CD8-positive, alpha-beta memory T cell (primary cell): ENCODE results near the gene DOCK3. TPM values are rescaled to one million over a fixed set of nuclear protein-coding genes. Genes with fewer than 3 reads are reported as not detected.
"Not testable (repeated sequence)": the region's sequence is repeated elsewhere in the genome, so short reads cannot be mapped to it uniquely, and the experiment has no call there.

Experiments
- CTCF ChIA-PET: fragments of 350-600 bp; sonication (Branson Sonifier 250); formaldehyde crosslinking; loops from one replicate; lab custom pipeline; 2021; ENCODE audit warnings: antibody characterized with exemption; lab: Charles Lee
- POLR2A ChIA-PET: fragments of 350-600 bp; sonication (Branson Sonifier 250); formaldehyde crosslinking; loops from one replicate; lab custom pipeline; 2021; ENCODE audit warnings: antibody characterized with exemption; lab: Charles Lee
- DNase-seq, 5 donors: peaks; one replicate each; pipeline versions ENCODE4 v3.0.0 to v3.0.0-alpha.2; 2020 to 2022; ENCODE audit warnings: mixed read lengths in 1 of 5
- H3K27ac ChIP-seq: one replicate; pipeline ENCODE4 v1.7.0; 2013; ENCODE audit warnings: low read depth, mild to moderate bottlenecking, low read length, moderate library complexity
- H3K27me3 ChIP-seq: 2 replicates; pipeline ENCODE4 v1.7.0; 2013; ENCODE audit warnings: low read length, mild to moderate bottlenecking; ENCODE audit not compliant: insufficient read depth, poor library complexity, severe bottlenecking
- H3K36me3 ChIP-seq: 2 replicates; pipeline ENCODE4 v1.7.0; 2013; ENCODE audit warnings: mild to moderate bottlenecking, low read length, moderate library complexity; ENCODE audit not compliant: insufficient read depth
- H3K4me1 ChIP-seq: 2 replicates; pipeline ENCODE4 v1.7.0; 2013; ENCODE audit warnings: mild to moderate bottlenecking, low read length, moderate library complexity; ENCODE audit not compliant: insufficient read depth
- H3K4me3 ChIP-seq: 2 replicates; pipeline ENCODE4 v1.7.0; 2013; ENCODE audit warnings: mild to moderate bottlenecking, low read length
- H3K9me3 ChIP-seq: 2 replicates; pipeline ENCODE4 v1.7.0; 2013; ENCODE audit warnings: mild to moderate bottlenecking, low read length
- H3K27ac Mint-ChIP-seq, 8 donors: one replicate each; pipeline ENCODE4 v1.8.0; 2020 to 2021; ENCODE audit warnings: mixed read lengths in 8 of 8, mild to moderate bottlenecking in 6 of 8, inconsistent platforms in 3 of 8, moderate library complexity in 3 of 8
- H3K27me3 Mint-ChIP-seq, 2 donors: one replicate each; pipeline ENCODE4 v1.8.0; 2020 to 2021; ENCODE audit warnings: mixed read lengths in 2 of 2, mild to moderate bottlenecking in 1 of 2, moderate library complexity in 1 of 2
- H3K36me3 Mint-ChIP-seq, 3 donors: one replicate each; pipeline ENCODE4 v1.8.0; 2020 to 2021; ENCODE audit warnings: mixed read lengths in 3 of 3, inconsistent platforms in 1 of 3, mild to moderate bottlenecking in 1 of 3
- H3K4me1 Mint-ChIP-seq, 3 donors: one replicate each; pipeline ENCODE4 v1.8.0; 2020 to 2021; ENCODE audit warnings: mixed read lengths in 3 of 3, inconsistent platforms in 1 of 3, mild to moderate bottlenecking in 1 of 3
- H3K4me3 Mint-ChIP-seq, 7 donors: one replicate each; pipeline ENCODE4 v1.8.0; 2020 to 2021; ENCODE audit warnings: mixed read lengths in 7 of 7, mild to moderate bottlenecking in 6 of 7, moderate library complexity in 4 of 7, inconsistent platforms in 2 of 7
- H3K9me3 Mint-ChIP-seq, 5 donors: one replicate each; pipeline ENCODE4 v1.8.0; 2020 to 2022; ENCODE audit warnings: mixed read lengths in 5 of 5, mild to moderate bottlenecking in 3 of 5, moderate library complexity in 2 of 5, inconsistent platforms in 1 of 5
- polyA plus RNA-seq: library from polyadenylated mRNA; unstranded; fragments of 300-500 nt; fragmentation: Illumina TruSeq; gene quantifications from one replicate; pipeline ENCODE4 v1.2.3, GENCODE V29; 2021
- total RNA-seq, 2 experiments: library from RNA; stranded (reverse); gene quantifications; one replicate each; pipeline ENCODE4 v1.2.3, GENCODE V29; 2021

DOCK3 gene
- total and polyA plus RNA-seq, 3 experiments from 2014 or later = 0.16 to 2.1 (median 2.0) TPM

DNA sequence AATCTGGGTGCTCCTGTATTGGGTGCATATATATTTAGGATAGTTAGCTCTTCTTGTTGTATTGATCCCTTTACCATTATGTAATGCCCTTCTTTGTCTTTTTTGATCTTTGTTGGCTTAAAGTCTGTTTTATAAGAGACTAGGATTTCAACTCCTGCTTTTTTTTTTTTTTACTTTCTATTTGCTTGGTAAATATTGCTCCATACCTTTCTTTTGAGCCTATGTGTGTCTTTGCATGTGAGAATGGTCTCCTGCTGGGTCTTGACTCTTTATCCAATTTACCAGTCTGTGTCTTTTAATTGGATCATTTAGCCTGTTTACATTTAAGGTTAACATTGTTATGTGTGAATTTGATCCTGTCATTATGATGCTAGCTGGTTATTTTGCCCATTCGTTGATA, 420.1 kb downstream of the DOCK3 start:
- H3K4me1 ChIP-seq, H3K36me3 ChIP-seq, H3K27me3 ChIP-seq, H3K27ac ChIP-seq, POLR2A ChIA-PET, H3K9me3 ChIP-seq, H3K4me3 Mint-ChIP-seq, CTCF ChIA-PET, H3K27ac Mint-ChIP-seq, H3K4me3 ChIP-seq, DNase-seq: not testable (repeated sequence)
- Mint-ChIP-seq H3K4me1 (peaks cover 7 to 20% (median 9%) of the 10 kb centered on the region in 3 donors), H3K27me3 (peaks cover 0 to 14% of the 10 kb centered on the region in 2 donors), H3K36me3 (peaks cover 3 to 15% (median 7%) of the 10 kb centered on the region in 3 donors), H3K9me3 (peaks cover 0 to 11% (median 7%) of the 10 kb centered on the region in 5 donors)

- no peak for DNase-seq
- H3K4me3 Mint-ChIP-seq = no peak overlapping the region
- Histone ChIP-seq H3K9me3 (no peaks in the 10 kb centered on the region), H3K27me3 (no peaks in the 10 kb centered on the region), H3K27ac (no peak overlapping the region), H3K4me3 (no peak overlapping the region), H3K36me3 (no peaks in the 10 kb centered on the region), H3K4me1 (no peaks in the 10 kb centered on the region)
- peaks cover 0 to 10% (median 7%) of the 10 kb centered on the region in 5 donors for H3K9me3 Mint-ChIP-seq
- ChIA-PET CTCF (interaction anchor here (0.9 to 1.3 kb wide), 4 partner anchors 10 to 128 kb away, joined by 3 to 7 read pairs (median 4); no protein-coding TSS in a partner anchor), POLR2A (interaction anchor here (0.6 kb wide), 1 partner anchor 228 kb away, joined by 4 read pairs; no protein-coding TSS in a partner anchor)
- H3K36me3 Mint-ChIP-seq = peaks cover 3 to 13% (median 10%) of the 10 kb centered on the region in 3 donors
- H3K4me1 Mint-ChIP-seq = peaks cover 9 to 24% (median 13%) of the 10 kb centered on the region in 3 donors
- peak overlapping the region in 2 of 8 donors; percentile 58 to 66 for H3K27ac Mint-ChIP-seq
- H3K27me3 Mint-ChIP-seq = peaks cover 5 to 12% of the 10 kb centered on the region in 2 donors
These were observed 425.2 kb downstream of the DOCK3 start for GRCh38 chr3:51099794-51100535.

DNA sequence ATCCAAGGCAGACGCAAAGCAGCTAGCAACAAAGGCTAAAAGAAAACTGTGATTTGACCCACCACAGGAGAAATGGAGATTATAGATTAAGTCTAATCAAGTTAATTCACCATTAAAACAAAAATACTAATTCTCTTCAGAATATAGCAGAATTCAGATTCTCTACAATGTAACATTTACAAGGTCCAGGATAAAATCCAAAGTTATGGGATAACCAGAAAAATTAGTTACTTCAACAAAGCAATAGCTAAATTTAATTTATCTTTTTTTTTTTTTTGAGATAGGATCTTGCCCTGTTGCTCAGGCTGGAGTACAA, 425.8 kb downstream of the DOCK3 start:
- H3K27ac Mint-ChIP-seq = peak overlapping the region in 1 of 8 donors; percentile 58

DNA sequence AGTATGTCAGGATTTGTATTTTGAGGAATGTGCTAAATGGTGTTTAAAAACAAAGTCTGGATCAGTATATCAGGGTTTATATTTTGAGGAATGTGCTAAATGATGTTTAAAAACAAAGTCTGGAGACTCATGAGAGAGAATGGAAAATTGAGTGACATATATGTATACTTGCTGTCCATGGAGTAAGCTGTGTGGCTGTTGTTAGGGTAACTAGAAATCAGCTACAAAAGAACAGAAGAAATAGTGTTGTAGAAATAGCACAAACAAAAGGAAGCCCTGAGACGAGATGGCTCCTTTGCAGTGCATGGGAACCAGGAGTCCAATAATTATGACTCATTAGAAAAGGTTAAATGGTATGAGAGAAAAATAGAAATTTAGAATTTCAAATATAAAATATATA, 427.7 kb downstream of the DOCK3 start:
- Histone ChIP-seq H3K4me3 (no peak overlapping the region), H3K36me3 (no peaks in the 10 kb centered on the region), H3K27me3 (no peaks in the 10 kb centered on the region), H3K9me3 (no peaks in the 10 kb centered on the region), H3K27ac (no peak overlapping the region), H3K4me1 (no peaks in the 10 kb centered on the region)
- ChIA-PET POLR2A (no interaction called here), CTCF (no interaction called here)
- DNase-seq = no peak
- peaks cover 4 to 9% of the 10 kb centered on the region in 2 donors for H3K27me3 Mint-ChIP-seq
- H3K36me3 Mint-ChIP-seq = peaks cover 0 to 20% (median 4%) of the 10 kb centered on the region in 3 donors
- no peak overlapping the region for H3K4me3 Mint-ChIP-seq
- H3K27ac Mint-ChIP-seq = peak overlapping the region in 1 of 8 donors; percentile 16
- H3K9me3 Mint-ChIP-seq = peaks cover 4 to 9% (median 7%) of the 10 kb centered on the region in 5 donors
- H3K4me1 Mint-ChIP-seq = peaks cover 9 to 18% (median 13%) of the 10 kb centered on the region in 3 donors

More for the DNA sequence above, 425.8 kb downstream of the DOCK3 start:
- Mint-ChIP-seq H3K4me1 (peaks cover 9 to 24% (median 13%) of the 10 kb centered on the region in 3 donors), H3K36me3 (peaks cover 3 to 15% (median 10%) of the 10 kb centered on the region in 3 donors), H3K9me3 (peaks cover 0 to 8% (median 7%) of the 10 kb centered on the region in 5 donors), H3K27me3 (peaks cover 5 to 10% of the 10 kb centered on the region in 2 donors), H3K4me3 (no peak overlapping the region)
- H3K36me3 ChIP-seq = no peaks in the 10 kb centered on the region
- ChIA-PET CTCF (interaction anchor here (0.9 to 1.3 kb wide), 4 partner anchors 10 to 129 kb away, joined by 3 to 7 read pairs (median 4); no protein-coding TSS in a partner anchor), POLR2A (interaction anchor here (0.6 to 0.7 kb wide), 2 partner anchors 228 to 320 kb away, joined by 3 to 4 read pairs; no protein-coding TSS in a partner anchor)
- H3K9me3 ChIP-seq = no peaks in the 10 kb centered on the region
- no peaks in the 10 kb centered on the region for H3K4me1 ChIP-seq
- H3K4me3 ChIP-seq = no peak overlapping the region
- no peak overlapping the region for H3K27ac ChIP-seq
- H3K27me3 ChIP-seq = no peaks in the 10 kb centered on the region
- no peak for DNase-seq

DNA sequence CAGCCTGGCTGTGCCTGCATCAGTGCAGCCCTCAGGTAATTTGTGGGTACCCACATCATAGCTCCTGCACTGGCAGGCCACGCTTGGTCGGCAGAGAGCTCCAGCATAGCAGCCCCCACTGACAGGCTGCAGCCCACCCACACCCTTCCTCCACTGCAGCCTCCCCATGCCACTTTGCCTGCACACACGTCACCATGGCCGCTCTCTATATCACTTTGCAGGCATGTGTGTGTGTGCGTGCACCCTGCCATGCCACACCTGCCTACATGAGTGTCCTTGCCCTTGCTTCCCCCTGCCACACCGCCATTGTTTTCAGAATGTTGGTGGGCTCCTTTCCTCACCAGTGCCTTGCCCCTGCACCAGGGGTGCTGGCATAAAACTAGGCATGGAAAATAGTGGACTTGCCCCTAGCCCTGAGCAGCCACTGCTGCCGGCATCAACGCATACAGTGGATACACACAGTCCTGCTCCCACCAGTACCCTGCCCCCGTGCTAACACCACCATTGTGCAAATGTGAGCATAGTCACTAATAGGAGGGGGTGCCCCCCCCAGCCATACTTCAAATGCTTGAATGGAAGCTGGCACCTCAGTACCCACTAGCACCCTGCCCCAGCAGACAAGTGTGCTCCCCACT, 431.6 kb downstream of the DOCK3 start:
- H3K4me3 ChIP-seq = no peak overlapping the region
- Mint-ChIP-seq H3K27ac (peak overlapping the region in 1 of 8 donors; percentile 40), H3K36me3 (peaks cover 2 to 47% (median 6%) of the 10 kb centered on the region in 3 donors), H3K27me3 (peaks cover 4 to 10% of the 10 kb centered on the region in 2 donors), H3K4me1 (no peaks in the 10 kb centered on the region), H3K9me3 (peaks cover 14 to 32% (median 27%) of the 10 kb centered on the region in 5 donors), H3K4me3 (no peak overlapping the region)
- peaks cover 5% of the 10 kb centered on the region for H3K9me3 ChIP-seq
- CTCF ChIA-PET = no interaction called here
- H3K4me1 ChIP-seq = no peaks in the 10 kb centered on the region
- H3K27me3 ChIP-seq = no peaks in the 10 kb centered on the region
- POLR2A ChIA-PET = no interaction called here
- DNase-seq = no peak
- H3K36me3 ChIP-seq = no peaks in the 10 kb centered on the region
- no peak overlapping the region for H3K27ac ChIP-seq

DNA sequence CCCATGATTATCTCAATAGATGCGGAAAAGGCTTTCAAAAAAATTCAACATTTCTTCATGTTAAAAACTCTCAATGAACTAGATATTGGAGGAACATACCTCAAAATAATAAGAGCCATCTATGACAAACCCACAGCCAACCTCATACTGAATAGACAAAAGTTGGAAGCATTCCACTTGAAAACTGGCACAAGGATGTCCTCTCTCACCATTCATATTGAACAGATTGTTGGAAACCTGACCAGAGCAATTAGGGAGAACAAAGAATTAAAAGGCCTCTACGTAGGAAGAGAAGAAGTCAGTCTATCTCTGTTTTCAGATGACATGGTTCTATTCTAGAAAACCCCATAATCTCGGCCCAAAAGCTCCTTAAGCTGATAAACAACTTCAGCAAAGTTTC, 435.9 kb downstream of the DOCK3 start:
- POLR2A ChIA-PET = no interaction called here
- H3K36me3 ChIP-seq = no peaks in the 10 kb centered on the region
- Mint-ChIP-seq H3K36me3 (peaks cover 2 to 48% (median 2%) of the 10 kb centered on the region in 3 donors), H3K9me3 (peaks cover 14 to 42% (median 29%) of the 10 kb centered on the region in 5 donors), H3K27ac (no peak overlapping the region), H3K4me3 (no peak overlapping the region), H3K4me1 (no peaks in the 10 kb centered on the region), H3K27me3 (peaks cover 1 to 5% of the 10 kb centered on the region in 2 donors)
- H3K9me3 ChIP-seq = peaks cover 5% of the 10 kb centered on the region
- no peaks in the 10 kb centered on the region for H3K4me1 ChIP-seq
- DNase-seq = no peak
- H3K27ac ChIP-seq = no peak overlapping the region
- H3K4me3 ChIP-seq = no peak overlapping the region
- no peaks in the 10 kb centered on the region for H3K27me3 ChIP-seq
- CTCF ChIA-PET = interaction anchor here (1.3 kb wide), 1 partner anchor 10 kb away, joined by 3 read pairs; no protein-coding TSS in a partner anchor

GRCh38 chr3:51122944-51123343, 448.2 kb downstream of the DOCK3 start:
- Mint-ChIP-seq H3K4me3 (no peak overlapping the region), H3K36me3 (peaks cover 0 to 24% (median 3%) of the 10 kb centered on the region in 3 donors), H3K9me3 (peaks cover 13 to 19% (median 18%) of the 10 kb centered on the region in 5 donors), H3K27ac (no peak overlapping the region), H3K4me1 (no peaks in the 10 kb centered on the region), H3K27me3 (peaks cover 4 to 24% of the 10 kb centered on the region in 2 donors)
- ChIA-PET CTCF (no interaction called here), POLR2A (no interaction called here)
- no peak for DNase-seq
- no peaks in the 10 kb centered on the region for H3K9me3 ChIP-seq
- no peak overlapping the region for H3K27ac ChIP-seq
- no peak overlapping the region for H3K4me3 ChIP-seq
- H3K4me1 ChIP-seq = no peaks in the 10 kb centered on the region
- no peaks in the 10 kb centered on the region for H3K27me3 ChIP-seq
- no peaks in the 10 kb centered on the region for H3K36me3 ChIP-seq

DNA sequence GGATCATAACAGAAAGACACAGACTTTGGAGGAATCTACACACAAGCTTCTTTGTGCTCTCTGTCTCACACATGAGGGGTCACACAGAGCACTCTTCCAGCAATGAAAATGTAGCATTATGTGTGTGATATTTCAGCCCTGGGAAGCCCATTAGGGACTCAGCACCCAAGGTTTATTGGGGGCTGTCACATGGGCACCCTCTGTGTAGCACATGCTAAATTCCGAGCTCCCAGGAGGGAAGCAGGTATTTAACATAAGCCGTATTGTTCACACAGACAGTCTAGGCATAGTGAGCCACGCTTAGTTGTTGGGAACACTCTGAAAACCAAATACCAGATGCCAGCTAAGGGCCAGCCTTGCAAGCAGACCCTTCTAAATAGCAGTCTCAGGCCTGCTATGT, 448.8 kb downstream of the DOCK3 start:
- H3K27me3 Mint-ChIP-seq = peaks cover 4 to 24% of the 10 kb centered on the region in 2 donors
- no peak for DNase-seq
- peaks cover 0 to 18% (median 3%) of the 10 kb centered on the region in 3 donors for H3K36me3 Mint-ChIP-seq
- ChIA-PET CTCF (no interaction called here), POLR2A (no interaction called here)
- no peaks in the 10 kb centered on the region for H3K4me1 Mint-ChIP-seq
- Histone ChIP-seq H3K27ac (no peak overlapping the region), H3K4me3 (no peak overlapping the region), H3K36me3 (no peaks in the 10 kb centered on the region), H3K27me3 (no peaks in the 10 kb centered on the region), H3K9me3 (no peaks in the 10 kb centered on the region), H3K4me1 (no peaks in the 10 kb centered on the region)
- no peak overlapping the region for H3K4me3 Mint-ChIP-seq
- peaks cover 12 to 17% (median 15%) of the 10 kb centered on the region in 5 donors for H3K9me3 Mint-ChIP-seq
- H3K27ac Mint-ChIP-seq = no peak overlapping the region
